HG02884 (cell line): ENCODE measurements around the gene IL32.

ENCODE experiments used
- ATAC-seq: cut with Tn5 transposase; IDR thresholded peaks from one replicate; pipeline ENCODE4 v1.9.1; 2021; ENCODE audit warnings: mild to moderate bottlenecking, moderate library complexity; ENCODE audit not compliant: unreplicated experiment

IL32 gene, protein sequence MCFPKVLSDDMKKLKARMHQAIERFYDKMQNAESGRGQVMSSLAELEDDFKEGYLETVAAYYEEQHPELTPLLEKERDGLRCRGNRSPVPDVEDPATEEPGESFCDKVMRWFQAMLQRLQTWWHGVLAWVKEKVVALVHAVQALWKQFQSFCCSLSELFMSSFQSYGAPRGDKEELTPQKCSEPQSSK

DNA sequence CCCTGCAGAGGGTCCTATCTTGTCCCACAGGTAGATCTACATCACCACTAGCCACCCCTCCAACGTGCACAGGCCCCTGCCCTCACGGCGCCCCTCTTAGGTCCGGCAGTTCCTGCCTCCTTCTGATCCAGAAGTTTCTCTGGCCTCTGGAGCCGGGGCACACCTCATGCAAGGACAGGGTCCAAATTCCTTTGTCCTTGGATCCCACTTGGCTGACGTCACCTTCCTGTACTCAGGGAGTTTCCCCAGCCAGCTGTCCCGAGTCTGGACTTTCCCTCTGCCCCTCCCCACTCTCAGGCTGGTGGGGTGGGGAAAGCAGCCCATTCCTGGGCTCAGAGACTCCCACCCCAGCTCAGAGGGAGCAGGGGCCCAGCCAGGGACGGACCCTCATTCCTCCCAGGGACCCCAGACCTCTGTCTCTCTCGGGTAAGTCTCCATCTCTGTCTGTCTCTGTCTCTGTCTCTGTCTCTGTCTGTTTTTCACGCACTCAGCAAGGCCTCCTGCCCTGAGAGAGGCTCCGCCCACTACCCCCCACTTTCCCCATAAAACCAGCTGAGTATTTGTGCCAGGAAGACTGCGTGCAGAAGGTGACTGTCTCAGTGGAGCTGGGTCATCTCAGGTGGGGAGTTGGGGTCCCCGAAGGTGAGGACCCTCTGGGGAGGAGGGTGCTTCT lies at the start of gene IL32:
Gene IL32, plus strand, starts transcription at position 572 of the 673 bp plus-strand sequence. CDS start 172 bp downstream, outside the sequence.
- ATAC-seq = no peak

- ATAC-seq = no peak
Measured at GRCh38 chr16:3015865-3016521, 49.4 kb upstream of the IL32 start.

DNA sequence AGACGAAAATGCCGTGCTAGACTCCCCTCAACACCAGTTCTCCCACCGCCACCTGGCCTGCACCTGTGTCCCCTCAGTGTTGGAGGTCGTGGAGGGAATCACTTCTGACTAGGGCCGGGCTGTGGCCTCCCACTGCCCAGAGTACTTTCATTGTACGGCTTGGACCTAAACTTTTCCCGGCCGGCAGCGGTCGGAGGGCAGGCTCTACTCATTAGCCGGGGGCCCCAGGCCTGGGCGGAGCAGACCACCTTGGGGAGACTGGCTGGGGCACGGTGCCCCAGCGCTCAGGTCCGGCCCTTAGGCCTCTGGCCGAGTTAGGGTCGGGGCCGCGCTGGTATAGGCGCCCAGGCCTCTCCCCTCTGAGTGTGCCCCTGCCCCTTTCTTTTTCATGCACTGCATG lies 48.1 kb upstream of the IL32 start:
- no peak for ATAC-seq

DNA sequence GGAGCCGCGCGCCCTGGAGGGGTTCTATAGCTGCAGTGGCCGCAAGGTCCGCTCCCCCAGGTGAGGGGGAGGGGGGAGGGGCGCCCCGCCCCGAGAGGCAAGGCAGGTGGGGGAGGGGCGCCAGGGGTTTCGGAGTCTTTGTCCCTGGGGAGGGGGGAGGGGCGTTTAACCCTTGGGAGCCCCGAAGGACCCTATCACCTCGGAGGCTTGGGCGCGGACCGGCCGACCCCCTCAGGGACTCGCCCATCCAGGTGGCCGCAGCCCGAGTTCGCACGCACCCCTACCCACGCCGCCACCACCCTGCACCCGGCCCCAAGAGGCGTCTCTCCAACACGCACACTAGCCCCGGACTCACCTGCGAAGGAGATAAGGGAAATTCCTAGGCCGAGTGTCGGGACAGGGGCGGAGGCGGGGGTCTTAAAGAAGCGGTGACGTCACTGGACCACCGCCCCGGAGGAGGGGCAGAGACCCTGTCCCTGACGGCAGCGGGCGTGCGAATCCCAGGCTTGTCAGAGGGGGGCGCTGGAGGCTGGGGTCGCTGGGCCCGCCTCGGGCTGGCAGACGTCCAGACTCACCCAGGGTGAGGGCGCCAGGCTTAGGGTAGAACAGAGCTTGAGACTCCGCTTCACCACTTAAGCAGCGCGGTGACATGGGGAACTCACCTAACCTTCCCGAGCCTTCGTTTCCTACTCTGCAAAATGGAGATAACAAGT lies 47.5 kb upstream of the IL32 start, which contains the start of gene CLDN6:
Gene CLDN6, minus strand, starts transcription at position 390 of the 713 bp plus-strand sequence. CDS start 2,162 bp downstream, outside the sequence.
- ATAC-seq = no peak

GRCh38 chr16:3019594-3020246 lies 45.7 kb upstream of the IL32 start:
- no peak for ATAC-seq

DNA sequence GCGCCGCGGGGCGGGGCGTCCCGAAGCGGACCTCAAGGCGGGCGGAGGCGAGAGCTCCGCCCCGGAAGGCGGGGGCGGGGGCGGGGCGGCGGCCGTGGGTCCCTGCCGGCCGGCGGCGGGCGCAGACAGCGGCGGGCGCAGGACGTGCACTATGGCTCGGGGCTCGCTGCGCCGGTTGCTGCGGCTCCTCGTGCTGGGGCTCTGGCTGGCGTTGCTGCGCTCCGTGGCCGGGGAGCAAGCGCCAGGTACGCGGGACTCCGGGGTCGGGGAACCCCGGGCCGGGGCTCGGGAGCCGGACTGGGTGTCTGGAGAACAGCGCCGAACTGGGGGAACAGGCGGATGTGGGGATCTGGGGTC lies 45.2 kb upstream of the IL32 start, which contains the start of gene TNFRSF12A:
Gene TNFRSF12A, plus strand, starts transcription at position 122 of the 357 bp plus-strand sequence. Its CDS starts 30 bp downstream, at position 152.
- ATAC-seq = no peak

- no peak for ATAC-seq
Measured at GRCh38 chr16:3020604-3021448, 44.6 kb upstream of the IL32 start.

GRCh38 chr16:3021449-3022207 lies 43.8 kb upstream of the IL32 start:
- no peak for ATAC-seq

DNA sequence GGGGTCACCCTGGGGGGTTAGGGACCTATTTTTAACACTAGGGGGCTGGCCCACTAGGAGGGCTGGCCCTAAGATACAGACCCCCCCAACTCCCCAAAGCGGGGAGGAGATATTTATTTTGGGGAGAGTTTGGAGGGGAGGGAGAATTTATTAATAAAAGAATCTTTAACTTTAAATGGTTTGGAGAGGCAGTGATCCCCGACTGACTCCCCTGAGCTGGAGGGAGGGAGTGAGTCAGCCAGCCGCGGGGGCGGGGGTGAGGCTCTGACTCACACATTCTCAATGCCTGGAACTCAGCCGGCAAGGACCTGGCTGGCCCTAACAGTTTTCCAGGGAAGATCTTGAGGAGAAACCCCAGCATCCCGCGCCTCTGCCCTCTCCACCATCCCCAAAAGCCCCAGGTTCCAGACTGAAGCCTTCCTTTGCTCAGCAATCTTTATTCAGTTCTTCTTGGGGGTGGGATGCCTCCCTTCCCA lies 43.2 kb upstream of the IL32 start:
- ATAC-seq = no peak

- no peak for ATAC-seq
Measured at GRCh38 chr16:3022684-3023414, 42.6 kb upstream of the IL32 start.

GRCh38 chr16:3023415-3023668 lies 42.1 kb upstream of the IL32 start:
- ATAC-seq = no peak

DNA sequence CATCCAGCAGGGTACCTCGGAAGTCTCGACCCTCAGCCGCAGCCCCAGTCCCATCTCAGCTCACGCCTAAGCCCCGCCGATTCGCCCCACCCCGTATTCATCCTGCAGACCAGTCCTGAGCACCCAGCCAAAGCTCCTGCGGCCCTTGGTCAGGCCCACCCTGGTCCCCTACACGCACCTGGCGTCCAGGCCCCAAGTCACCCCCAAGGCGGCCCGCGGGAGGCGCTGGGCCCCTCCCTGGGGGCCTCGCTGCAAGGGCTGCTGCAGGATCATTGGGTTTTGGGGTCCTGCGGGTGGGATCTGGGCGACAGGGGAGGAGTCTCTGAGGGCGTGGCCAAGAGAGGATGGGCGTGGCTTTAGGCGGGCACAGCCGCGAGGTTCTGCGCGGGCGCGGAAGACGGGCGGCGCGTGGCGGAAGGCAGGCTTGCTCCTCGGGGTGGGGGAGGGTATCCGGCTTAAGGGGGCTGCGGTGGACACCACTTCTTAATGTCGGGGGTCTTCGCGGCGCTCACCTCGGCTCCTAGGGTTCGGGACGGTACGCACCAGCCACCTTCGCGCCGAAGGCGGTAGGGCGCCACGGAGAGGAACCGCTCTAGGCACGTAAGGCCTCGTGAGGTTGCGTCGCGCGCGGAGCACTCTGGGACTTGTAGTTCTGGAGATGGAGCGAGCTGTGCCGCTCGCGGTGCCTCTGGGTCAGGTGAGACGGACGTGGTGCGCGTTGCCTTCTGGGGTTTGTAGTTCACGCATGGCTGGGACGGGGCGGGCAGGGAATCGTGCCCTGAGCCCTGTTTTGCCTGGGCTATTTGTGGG lies 41.6 kb upstream of the IL32 start, which contains the start of the genes HCFC1R1 and THOC6:
Gene HCFC1R1, minus strand, starts transcription at position 274 of the 810 bp plus-strand sequence. Its CDS starts 1 bp downstream, at position 273.
Gene THOC6, plus strand, starts transcription at position 367 of the 810 bp plus-strand sequence. Its CDS starts 292 bp downstream, at position 659.
- peak; percentile 75 for ATAC-seq

- no peak for ATAC-seq
Measured at GRCh38 chr16:3025032-3026002, 40.1 kb upstream of the IL32 start.

GRCh38 chr16:3026003-3026378 lies 39.4 kb upstream of the IL32 start:
- ATAC-seq = no peak

DNA sequence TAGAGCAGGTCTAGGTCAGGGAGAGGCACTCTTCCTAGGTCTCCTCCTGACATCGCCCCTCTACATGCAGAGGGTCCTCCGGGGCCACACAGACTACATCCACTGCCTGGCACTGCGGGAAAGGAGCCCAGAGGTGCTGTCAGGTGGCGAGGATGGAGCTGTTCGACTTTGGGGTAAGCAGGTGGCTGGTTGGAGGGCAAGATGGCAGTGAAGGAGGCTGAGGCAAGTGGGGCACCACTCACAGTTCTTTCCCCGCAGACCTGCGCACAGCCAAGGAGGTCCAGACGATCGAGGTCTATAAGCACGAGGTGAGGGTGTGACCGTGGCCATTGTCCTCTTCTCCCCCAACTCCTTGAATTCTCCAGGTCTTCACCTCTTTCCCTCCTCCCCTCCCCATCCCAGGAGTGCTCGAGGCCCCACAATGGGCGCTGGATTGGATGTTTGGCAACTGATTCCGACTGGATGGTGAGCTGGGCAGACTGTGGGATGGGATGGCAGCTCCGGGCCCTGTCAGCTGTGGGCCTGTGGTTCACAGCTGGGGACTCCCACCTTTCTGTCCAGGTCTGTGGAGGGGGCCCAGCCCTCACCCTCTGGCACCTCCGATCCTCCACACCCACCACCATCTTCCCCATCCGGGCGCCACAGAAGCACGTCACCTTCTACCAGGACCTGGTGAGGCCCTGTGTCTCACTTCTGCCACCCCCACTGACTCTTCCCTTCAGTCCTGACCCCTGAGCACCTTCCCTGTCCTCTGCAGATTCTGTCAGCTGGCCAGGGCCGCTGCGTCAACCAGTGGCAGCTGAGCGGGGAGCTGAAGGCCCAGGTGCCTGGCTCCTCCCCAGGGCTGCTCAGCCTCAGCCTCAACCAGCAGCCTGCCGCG lies 38.6 kb upstream of the IL32 start:
- no peak for ATAC-seq

DNA sequence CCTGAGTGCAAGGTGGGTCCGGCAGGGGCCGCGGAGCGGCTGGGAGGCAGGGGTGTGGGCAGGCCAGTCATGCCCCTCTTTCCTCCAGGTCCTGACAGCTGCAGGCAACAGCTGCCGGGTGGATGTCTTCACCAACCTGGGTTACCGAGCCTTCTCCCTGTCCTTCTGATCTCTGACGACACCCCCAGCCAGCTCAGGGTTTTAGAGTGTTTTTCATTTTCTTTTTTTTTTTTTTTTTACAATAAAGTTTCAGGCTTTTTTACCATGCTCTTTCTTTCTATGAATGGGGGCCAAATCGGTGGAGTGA lies 38.0 kb upstream of the IL32 start:
- no peak for ATAC-seq
